ENCODE data around the gene SIRT7. TPM values are rescaled to one million over a fixed set of nuclear protein-coding genes. Genes with fewer than 3 reads are reported as not detected.
A peak's percentile ranks its signal among the peaks of the same experiment; 100 is the strongest.

The SIRT7 gene
- total and polyA plus RNA-seq, 2 experiments from 2014 or later: 16.7 to 26.7 TPM

GRCh38 chr17:81865358-81865732, 52.6 kb downstream of the SIRT7 start:
- H3K27me3 ChIP-seq: no peaks in the 10 kb centered on the region
- no peak for DNase-seq (ENCODE audit: low read depth in 1 of 2, low spot score in 1 of 2)
- peaks cover 45% of the 10 kb centered on the region for H3K4me1 ChIP-seq (ENCODE audit: low read depth)
- H3K36me3 ChIP-seq: no peaks in the 10 kb centered on the region
- H3K4me3 ChIP-seq: no peak overlapping the region
- H3K9me3 ChIP-seq (ENCODE audit: low read depth): no peaks in the 10 kb centered on the region
- H3K27ac ChIP-seq: peak overlapping the region; percentile 96
- TF ChIP-seq CTCF (IDR thresholded peaks at IDR 0.05; ENCODE audit: low read depth, low read length): no peak

- H3K4me3 ChIP-seq: no peak overlapping the region
- no peak for DNase-seq (ENCODE audit: low read depth in 1 of 2, low spot score in 1 of 2)
- no peak for TF ChIP-seq CTCF (IDR thresholded peaks at IDR 0.05; ENCODE audit: low read depth, low read length)
- no peaks in the 10 kb centered on the region for H3K36me3 ChIP-seq
- no peaks in the 10 kb centered on the region for H3K9me3 ChIP-seq (ENCODE audit: low read depth)
- H3K27ac ChIP-seq: peak overlapping the region; percentile 19
- peaks cover 38% of the 10 kb centered on the region for H3K4me1 ChIP-seq (ENCODE audit: low read depth)
- H3K27me3 ChIP-seq: no peaks in the 10 kb centered on the region
These were observed 53.9 kb downstream of the SIRT7 start for GRCh38 chr17:81863833-81864768.

GRCh38 chr17:81863123-81863675, 54.8 kb downstream of the SIRT7 start:
- Histone ChIP-seq H3K4me1 (ENCODE audit: low read depth) (peaks cover 37% of the 10 kb centered on the region), H3K36me3 (peaks cover 3% of the 10 kb centered on the region)
- no peak for TF ChIP-seq CTCF (IDR thresholded peaks at IDR 0.05; ENCODE audit: low read depth, low read length)

More at GRCh38 chr17:81863123-81863675, 54.8 kb downstream of the SIRT7 start:
- no peaks in the 10 kb centered on the region for H3K27me3 ChIP-seq
- H3K4me3 ChIP-seq: no peak overlapping the region
- peak in 1 of 2 donors; percentile 51 for DNase-seq (ENCODE audit: low read depth in 1 of 2, low spot score in 1 of 2)
- H3K27ac ChIP-seq: peak overlapping the region; percentile 93
- no peaks in the 10 kb centered on the region for H3K9me3 ChIP-seq (ENCODE audit: low read depth)

Other genes starting within 250 kb of the SIRT7 start
- gene ARL16, start 234.4 kb downstream of the SIRT7 start, total RNA-seq: 44.3 and 58.3 TPM in 2 replicates
- 92.0 and 109 TPM in 2 replicates for gene ARL16, start 234.4 kb downstream of the SIRT7 start, polyA plus RNA-seq
- 86.1 and 107 TPM in 2 replicates for gene HGS, start 234.2 kb downstream of the SIRT7 start, total RNA-seq
- gene HGS, start 234.2 kb downstream of the SIRT7 start, polyA plus RNA-seq: 108 and 109 TPM in 2 replicates
- gene MRPL12, start 214.8 kb downstream of the SIRT7 start, total RNA-seq: 45.0 and 47.5 TPM in 2 replicates
- gene MRPL12, start 214.8 kb downstream of the SIRT7 start, polyA plus RNA-seq: 187 and 222 TPM in 2 replicates
- 29.3 and 38.5 TPM in 2 replicates for gene SLC25A10, start 205.9 kb downstream of the SIRT7 start, total RNA-seq
- gene SLC25A10, start 205.9 kb downstream of the SIRT7 start, polyA plus RNA-seq: 34.9 and 52.2 TPM in 2 replicates
- gene GCGR, start 114.0 kb downstream of the SIRT7 start, total RNA-seq: 0.15 TPM in 1 of 2 replicates, not detected in the other
- gene GCGR, start 114.0 kb downstream of the SIRT7 start, polyA plus RNA-seq: 0.79 TPM in 1 of 2 replicates, not detected in the other
- gene MCRIP1, start 84.9 kb downstream of the SIRT7 start, total RNA-seq: 161 and 219 TPM in 2 replicates
- 179 and 233 TPM in 2 replicates for gene MCRIP1, start 84.9 kb downstream of the SIRT7 start, polyA plus RNA-seq
- not detected in 2 replicates for gene PPP1R27, start 83.1 kb downstream of the SIRT7 start, total RNA-seq
- gene PPP1R27, start 83.1 kb downstream of the SIRT7 start, polyA plus RNA-seq: 1.0 TPM in 1 of 2 replicates, not detected in the other
- gene P4HB, start 57.6 kb downstream of the SIRT7 start, total RNA-seq: 972 and 1,150 TPM in 2 replicates
- gene P4HB, start 57.6 kb downstream of the SIRT7 start, polyA plus RNA-seq: 388 and 597 TPM in 2 replicates
- gene ARHGDIA, start 46.8 kb downstream of the SIRT7 start, total RNA-seq: 101 and 177 TPM in 2 replicates
- gene ARHGDIA, start 46.8 kb downstream of the SIRT7 start, polyA plus RNA-seq: 139 and 163 TPM in 2 replicates
- 94.0 and 139 TPM in 2 replicates for gene ALYREF, start 26.6 kb downstream of the SIRT7 start, total RNA-seq
- 93.0 and 130 TPM in 2 replicates for gene ALYREF, start 26.6 kb downstream of the SIRT7 start, polyA plus RNA-seq
- gene ANAPC11, start 26.5 kb downstream of the SIRT7 start, total RNA-seq: 128 and 178 TPM in 2 replicates
- gene ANAPC11, start 26.5 kb downstream of the SIRT7 start, polyA plus RNA-seq: 368 and 407 TPM in 2 replicates
- gene NPB, start 15.9 kb downstream of the SIRT7 start, total RNA-seq: 2.3 and 9.1 TPM in 2 replicates
- gene NPB, start 15.9 kb downstream of the SIRT7 start, polyA plus RNA-seq: 1.2 and 6.6 TPM in 2 replicates
- 83.8 and 111 TPM in 2 replicates for gene PCYT2, start 6.8 kb downstream of the SIRT7 start, total RNA-seq
- 73.3 and 138 TPM in 2 replicates for gene PCYT2, start 6.8 kb downstream of the SIRT7 start, polyA plus RNA-seq
- 14.8 and 16.1 TPM in 2 replicates for gene MAFG, start 9.6 kb upstream of the SIRT7 start, total RNA-seq
- 23.9 and 27.0 TPM in 2 replicates for gene MAFG, start 9.6 kb upstream of the SIRT7 start, polyA plus RNA-seq
- 109 and 162 TPM in 2 replicates for gene PYCR1, start 19.1 kb upstream of the SIRT7 start, total RNA-seq
- 147 and 153 TPM in 2 replicates for gene PYCR1, start 19.1 kb upstream of the SIRT7 start, polyA plus RNA-seq
- gene MYADML2, start 29.1 kb upstream of the SIRT7 start, total RNA-seq: 12.2 and 22.8 TPM in 2 replicates
- 17.1 and 17.9 TPM in 2 replicates for gene MYADML2, start 29.1 kb upstream of the SIRT7 start, polyA plus RNA-seq
- 7.4 and 8.1 TPM in 2 replicates for gene NOTUM, start 43.0 kb upstream of the SIRT7 start, total RNA-seq
- gene NOTUM, start 43.0 kb upstream of the SIRT7 start, polyA plus RNA-seq: 4.2 and 8.8 TPM in 2 replicates
- gene ASPSCR1, start 59.5 kb upstream of the SIRT7 start, total RNA-seq: 48.5 and 58.9 TPM in 2 replicates
- gene ASPSCR1, start 59.5 kb upstream of the SIRT7 start, polyA plus RNA-seq: 63.1 and 74.0 TPM in 2 replicates
- gene CENPX, start 104.7 kb upstream of the SIRT7 start, total RNA-seq: 82.9 and 108 TPM in 2 replicates
- gene CENPX, start 104.7 kb upstream of the SIRT7 start, polyA plus RNA-seq: 98.2 and 129 TPM in 2 replicates
- 36.5 and 43.3 TPM in 2 replicates for gene LRRC45, start 105.1 kb upstream of the SIRT7 start, total RNA-seq
- gene LRRC45, start 105.1 kb upstream of the SIRT7 start, polyA plus RNA-seq: 15.2 and 31.8 TPM in 2 replicates
- gene RAC3, start 113.5 kb upstream of the SIRT7 start, total RNA-seq: 58.7 and 73.7 TPM in 2 replicates
- 9.9 and 16.4 TPM in 2 replicates for gene RAC3, start 113.5 kb upstream of the SIRT7 start, polyA plus RNA-seq
- gene DCXR, start 119.5 kb upstream of the SIRT7 start, total RNA-seq: 164 and 256 TPM in 2 replicates
- 228 and 312 TPM in 2 replicates for gene DCXR, start 119.5 kb upstream of the SIRT7 start, polyA plus RNA-seq
- gene RFNG, start 133.6 kb upstream of the SIRT7 start, total RNA-seq: 94.6 and 104 TPM in 2 replicates
- 91.0 and 98.3 TPM in 2 replicates for gene RFNG, start 133.6 kb upstream of the SIRT7 start, polyA plus RNA-seq
- gene GPS1, start 133.7 kb upstream of the SIRT7 start, total RNA-seq: 231 and 235 TPM in 2 replicates
- gene GPS1, start 133.7 kb upstream of the SIRT7 start, polyA plus RNA-seq: 223 and 257 TPM in 2 replicates
- gene DUS1L, start 147.6 kb upstream of the SIRT7 start, total RNA-seq: 109 and 184 TPM in 2 replicates
- gene DUS1L, start 147.6 kb upstream of the SIRT7 start, polyA plus RNA-seq: 183 and 196 TPM in 2 replicates
- gene FASN, start 180.1 kb upstream of the SIRT7 start, total RNA-seq: 276 and 279 TPM in 2 replicates
- gene FASN, start 180.1 kb upstream of the SIRT7 start, polyA plus RNA-seq: 61.8 and 85.9 TPM in 2 replicates